ENCODE data around the gene EHBP1L1.
"Not testable (repeated sequence)": the region's sequence is repeated elsewhere in the genome, so short reads cannot be mapped to it uniquely, and the experiment has no call there.

The EHBP1L1 gene

DNA sequence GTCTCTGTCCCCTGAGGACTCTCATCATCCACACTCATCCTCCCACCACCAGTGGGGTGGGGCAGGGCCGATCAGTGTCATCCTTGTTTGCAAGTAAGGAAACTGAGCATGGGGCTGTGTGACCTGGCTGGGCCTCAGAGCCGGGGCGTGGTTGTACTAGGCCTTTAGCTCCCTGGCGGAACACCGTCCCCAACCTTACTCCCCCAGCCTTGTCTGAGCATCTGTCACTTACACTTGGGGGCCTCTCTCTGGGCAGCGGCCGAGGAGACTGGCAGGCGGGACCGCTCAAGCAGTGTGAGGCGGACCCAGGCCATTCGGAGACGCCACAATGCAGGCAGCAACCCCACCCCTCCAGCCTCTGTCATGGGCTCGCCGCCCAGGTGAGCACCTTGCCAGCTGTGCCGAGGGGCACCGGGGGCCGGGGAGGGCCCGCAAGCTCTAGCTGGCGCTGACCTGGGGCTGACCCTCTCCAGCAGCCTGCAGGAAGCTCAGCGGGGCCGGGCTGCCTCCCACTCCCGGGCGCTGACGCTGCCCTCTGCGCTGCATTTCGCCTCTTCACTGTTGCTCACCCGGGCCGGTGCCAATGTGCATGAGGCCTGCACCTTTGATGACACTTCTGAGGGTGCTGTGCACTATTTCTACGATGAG lies 43.6 kb downstream of the EHBP1L1 start:
- no peak for DNase-seq

DNA sequence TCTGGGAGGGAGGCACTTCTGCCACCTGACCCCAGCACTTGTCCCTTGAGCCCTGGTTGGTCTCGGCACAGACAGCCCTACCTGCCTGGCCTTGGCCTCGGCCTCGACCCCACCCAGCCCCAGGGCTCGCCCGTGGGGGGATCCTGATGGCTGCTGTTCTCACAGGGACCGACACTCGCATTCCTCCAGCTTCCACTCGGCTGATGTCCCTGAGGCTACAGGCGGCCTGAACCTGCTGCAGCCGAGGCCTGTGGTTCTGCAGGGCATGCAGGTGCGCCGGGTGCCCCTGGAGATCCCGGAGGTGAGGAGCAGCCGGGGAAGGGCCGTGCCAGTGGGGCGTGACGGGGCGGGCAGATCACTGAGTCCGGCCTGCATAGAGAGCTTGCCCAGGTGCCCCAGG lies 44.8 kb downstream of the EHBP1L1 start:
- DNase-seq = no peak

DNA sequence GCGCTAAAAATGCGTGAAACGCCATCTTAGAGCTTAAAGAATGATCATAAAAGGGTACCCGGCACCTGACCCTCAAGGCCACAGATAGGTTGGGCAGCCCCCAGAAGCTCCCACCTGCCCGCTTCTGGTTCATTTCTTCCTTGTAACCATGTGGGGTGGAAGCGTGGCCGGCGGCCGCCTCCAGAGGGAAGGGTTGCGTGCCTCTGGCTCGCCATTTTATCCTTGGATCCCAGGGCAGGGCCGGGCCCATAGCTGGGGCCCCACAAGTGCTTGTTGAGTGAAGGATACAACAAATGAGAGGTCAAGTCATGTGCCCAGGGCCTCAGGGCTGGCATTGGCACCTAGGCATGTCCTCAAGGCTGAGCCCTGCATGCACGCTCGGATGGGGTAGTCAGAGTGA lies 45.6 kb downstream of the EHBP1L1 start:
- DNase-seq = no peak

DNA sequence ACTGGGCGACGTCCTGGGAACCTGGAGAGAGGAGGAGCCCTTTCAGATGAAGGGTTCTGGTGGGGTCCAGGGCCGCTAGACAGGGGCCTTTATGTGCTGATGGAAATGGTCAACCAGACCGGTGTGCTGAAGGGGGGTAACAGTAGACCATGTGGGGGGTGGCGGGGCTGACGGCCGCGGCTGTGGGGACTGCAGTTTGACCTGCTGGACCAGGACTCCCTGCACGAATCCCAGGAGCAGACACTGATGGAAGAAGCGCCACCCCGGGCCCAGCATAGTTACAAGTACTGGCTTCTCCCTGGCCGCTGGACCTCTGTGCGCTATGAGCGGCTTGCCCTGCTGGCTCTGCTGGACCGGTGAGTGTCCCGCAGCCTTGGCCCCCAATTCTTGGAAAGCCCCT lies 46.2 kb downstream of the EHBP1L1 start:
- DNase-seq = no peak

DNA sequence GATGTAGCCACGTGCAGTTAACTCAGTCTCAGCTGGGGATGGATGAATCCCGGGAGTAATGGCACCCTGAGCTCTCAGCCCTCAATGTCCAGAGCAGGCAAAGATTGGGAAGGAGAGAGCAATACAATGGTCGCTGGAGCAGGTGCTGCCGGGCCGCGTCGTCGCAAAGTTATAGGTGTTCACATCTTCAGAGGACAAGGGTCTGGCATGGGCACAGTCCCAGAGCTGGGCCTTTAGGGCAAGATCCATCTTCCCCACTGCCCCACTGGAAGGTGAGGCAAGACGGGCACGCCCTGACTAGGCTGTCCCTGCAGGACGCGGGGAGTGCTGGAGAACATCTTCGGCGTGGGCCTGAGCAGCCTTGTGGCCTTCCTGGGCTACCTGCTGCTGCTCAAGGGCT lies 47.3 kb downstream of the EHBP1L1 start:
- DNase-seq = no peak

DNA sequence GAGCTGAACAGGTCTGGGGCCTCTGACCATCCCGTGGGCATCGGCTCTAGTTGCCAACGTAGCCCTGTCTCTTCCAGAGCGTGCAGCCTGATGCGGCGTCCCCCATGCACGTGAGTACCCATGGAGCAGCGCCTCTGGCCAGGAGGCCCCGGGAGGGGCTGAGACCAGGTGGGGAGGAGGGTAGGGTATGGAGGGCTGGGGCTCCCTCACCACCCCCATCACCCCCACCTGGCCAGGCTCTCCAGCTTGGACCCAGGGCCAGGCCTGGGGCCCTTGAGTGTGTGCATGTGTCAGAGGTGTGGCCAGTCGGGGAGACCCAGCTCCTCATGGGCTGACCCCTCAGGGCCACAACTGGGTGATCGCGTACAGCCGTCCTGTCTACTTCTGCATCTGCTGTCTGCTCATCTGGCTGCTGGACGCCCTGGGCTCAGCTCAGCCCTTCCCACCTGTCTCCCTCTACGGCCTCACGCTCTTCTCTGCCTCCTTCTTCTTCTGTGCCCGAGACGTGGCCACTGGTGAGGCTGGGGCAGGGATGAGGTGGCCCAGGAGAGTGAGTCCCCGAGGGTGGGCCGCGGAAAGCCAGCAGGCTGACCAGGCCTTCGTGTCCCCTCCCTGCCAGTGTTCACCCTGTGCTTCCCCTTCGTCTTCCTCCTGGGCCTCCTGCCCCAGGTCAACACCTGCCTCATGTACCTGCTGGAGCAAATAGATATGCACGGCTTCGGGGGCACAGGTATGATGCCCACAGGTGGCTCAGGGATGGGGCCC lies 48.2 kb downstream of the EHBP1L1 start:
- no peak for DNase-seq

DNA sequence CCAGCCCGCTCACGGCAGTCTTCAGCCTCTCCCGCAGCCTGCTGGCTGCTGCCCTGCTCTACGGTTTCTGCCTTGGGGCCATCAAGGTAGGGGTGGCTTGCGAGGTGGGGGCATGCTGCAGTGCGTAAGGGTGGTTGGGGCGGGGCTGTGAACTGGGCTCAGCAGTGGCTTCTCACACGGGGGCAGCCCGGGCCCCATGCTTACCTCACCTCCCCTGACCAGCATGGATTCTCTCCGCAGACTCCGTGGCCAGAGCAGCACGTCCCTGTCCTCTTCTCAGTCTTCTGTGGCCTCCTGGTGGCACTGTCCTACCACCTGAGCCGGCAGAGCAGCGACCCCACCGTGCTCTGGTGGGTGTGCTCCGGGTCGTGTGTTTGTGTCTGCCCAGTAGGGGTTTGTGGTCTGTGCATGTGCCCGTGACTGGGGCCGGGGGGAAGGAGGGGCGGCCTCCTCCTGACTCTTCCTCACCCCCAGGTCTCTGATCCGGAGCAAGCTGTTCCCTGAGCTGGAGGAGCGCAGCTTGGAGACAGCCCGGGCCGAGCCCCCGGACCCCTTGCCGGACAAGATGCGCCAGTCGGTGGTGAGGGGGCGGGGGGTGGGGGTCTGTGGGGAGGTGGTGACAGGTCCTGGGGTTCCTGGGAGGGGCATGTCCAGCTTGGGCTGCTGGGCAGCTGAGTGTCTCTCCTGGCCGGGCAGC lies 49.2 kb downstream of the EHBP1L1 start:
- DNase-seq = no peak

DNA sequence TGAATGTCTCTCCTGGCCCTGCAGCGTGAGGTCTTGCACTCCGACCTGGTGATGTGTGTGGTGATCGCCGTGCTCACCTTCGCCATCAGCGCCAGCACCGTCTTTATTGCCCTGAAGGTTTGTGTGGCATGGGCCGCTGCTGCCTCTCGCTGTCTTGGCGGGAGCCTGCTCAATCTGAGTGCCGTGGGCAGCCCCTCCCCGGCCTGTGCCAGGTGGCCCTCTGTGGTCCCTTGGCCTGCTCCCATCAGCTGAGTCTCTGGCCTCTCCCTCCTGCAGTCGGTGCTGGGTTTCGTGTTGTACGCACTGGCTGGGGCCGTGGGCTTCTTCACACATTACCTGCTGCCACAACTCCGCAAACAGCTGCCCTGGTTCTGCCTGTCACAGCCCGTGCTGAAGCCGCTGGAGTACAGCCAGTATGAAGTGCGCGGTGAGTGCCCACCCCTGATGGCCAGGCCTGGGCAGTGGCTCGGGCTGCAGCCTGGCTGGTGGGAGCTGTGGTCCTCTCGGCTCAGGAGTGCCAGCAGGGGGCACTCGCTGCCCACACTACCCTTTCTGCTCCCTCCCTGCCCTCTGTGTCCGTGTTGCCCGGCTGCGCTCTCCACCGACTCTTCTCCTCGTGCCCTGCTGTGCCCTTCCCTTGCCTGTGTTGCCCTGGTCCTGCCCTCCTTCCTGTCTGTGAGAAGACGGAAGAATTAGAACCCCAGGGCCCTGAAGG lies 49.9 kb downstream of the EHBP1L1 start:
- peak in 1 of 2 experiments; percentile 12 for DNase-seq

DNA sequence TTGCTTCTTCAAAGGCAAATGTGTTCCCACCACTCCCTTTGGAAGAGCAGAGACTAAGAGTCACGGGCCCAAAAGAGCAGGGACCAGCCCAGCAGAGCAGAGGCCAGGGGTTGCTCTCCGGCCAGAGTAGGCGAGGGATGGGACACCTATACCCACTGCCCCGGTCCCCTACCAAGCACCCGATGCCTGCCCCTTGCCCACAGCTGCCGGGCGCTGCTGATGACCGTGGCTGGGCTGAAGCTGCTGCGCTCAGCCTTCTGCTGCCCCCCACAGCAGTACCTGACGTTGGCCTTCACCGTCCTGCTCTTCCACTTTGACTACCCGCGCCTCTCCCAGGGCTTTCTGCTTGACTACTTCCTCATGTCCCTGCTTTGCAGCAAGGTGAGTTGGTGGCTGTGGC lies 51.3 kb downstream of the EHBP1L1 start:
- DNase-seq = no peak

DNA sequence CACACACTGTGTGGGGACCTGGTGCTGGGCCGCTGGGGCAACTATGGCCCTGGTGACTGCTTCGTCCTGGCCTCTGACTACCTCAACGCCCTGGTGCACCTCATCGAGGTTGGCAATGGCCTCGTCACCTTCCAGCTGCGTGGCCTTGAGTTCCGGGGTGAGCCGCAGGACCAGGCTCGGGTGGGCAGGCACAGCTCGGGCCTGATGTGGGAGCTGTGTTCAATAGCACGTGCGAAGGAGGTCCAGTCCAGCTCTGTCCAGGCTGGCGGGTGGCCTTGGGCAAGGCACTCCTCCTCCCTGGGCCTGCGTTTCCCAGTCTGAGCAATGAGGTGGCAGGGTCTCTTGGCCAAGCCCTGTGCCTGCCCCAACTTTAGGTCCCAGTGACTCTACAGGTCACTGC lies 53.7 kb downstream of the EHBP1L1 start:
- DNase-seq = no peak

DNA sequence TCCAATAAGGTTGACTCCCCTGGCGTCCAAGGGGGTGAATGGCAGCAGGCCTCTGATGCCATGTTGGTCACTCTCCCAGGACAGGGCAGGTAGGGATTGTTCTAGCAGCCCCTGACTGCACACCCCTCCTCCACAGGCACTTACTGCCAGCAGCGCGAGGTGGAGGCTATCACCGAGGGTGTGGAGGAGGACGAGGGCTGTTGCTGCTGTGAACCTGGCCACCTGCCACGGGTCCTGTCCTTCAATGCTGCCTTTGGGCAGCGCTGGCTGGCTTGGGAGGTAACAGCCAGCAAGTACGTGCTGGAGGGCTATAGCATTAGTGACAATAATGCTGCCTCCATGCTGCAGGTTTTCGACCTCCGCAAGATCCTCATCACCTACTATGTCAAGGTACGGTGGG lies 54.4 kb downstream of the EHBP1L1 start:
- no peak for DNase-seq

DNA sequence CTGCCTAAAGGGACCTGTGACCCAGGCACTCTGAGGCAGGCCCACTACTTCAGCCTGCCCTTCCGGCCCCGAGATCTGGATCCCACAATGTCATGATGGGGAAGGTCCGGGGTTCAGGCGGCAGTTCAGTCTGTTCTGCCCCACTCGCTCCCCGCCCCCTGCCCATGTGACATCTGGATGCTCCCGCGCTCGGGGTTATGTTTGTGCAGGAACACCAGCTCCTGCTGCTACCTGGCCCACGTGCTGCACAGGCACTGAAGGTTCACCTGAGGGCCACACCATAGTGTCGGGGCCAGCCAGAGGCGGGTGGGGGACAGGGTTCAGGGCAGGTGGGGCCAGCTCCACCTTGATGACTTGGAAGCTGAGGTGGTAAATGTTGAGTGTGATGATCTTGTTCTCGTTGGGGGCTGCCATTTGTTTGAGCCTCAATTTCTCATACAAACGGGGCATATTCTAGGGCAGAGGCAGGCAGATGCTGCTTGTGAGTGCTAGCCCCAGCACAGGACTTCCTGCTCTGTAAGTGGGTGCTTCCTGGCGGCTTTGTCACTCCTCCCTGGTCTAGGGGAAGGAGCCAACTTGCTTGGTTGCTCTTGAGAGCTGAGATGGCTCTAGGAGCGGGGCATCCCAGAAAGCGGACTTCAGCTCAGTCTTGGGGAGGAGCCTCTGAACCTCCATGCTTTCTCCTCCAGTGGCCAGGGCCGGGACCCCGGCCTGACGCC lies 57.7 kb downstream of the EHBP1L1 start:
- DNase-seq = no peak

DNA sequence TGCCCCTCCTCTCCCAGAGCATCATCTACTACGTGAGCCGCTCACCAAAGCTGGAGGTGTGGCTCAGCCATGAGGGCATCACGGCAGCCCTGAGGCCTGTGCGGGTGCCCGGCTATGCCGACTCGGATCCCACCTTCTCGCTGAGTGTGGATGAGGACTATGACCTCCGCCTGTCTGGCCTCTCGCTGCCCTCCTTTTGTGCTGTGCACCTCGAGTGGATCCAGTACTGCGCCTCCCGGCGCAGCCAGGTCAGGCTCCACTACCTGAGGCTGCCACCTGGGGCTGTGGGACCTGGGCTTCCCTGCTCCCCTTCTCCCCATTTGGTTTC lies 58.2 kb downstream of the EHBP1L1 start:
- DNase-seq = no peak

DNA sequence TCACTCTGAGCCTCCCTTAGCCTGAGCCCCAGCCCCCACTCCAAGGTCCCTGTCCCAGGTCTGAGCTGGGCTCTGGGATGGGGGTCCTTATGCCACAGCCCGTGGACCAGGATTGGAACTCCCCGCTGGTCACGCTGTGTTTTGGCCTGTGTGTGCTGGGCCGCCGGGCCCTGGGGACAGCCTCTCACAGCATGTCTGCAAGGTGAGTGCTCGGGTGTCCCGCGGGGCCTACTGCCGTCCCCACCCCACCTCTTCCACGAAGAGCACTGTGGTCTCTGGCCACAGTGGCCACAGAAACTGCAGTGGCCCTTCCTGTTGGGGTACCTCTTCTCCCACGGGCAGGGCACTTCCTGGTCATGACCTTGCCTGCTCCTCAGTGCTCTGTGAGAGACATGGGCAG lies 58.6 kb downstream of the EHBP1L1 start:
- no peak for DNase-seq

DNA sequence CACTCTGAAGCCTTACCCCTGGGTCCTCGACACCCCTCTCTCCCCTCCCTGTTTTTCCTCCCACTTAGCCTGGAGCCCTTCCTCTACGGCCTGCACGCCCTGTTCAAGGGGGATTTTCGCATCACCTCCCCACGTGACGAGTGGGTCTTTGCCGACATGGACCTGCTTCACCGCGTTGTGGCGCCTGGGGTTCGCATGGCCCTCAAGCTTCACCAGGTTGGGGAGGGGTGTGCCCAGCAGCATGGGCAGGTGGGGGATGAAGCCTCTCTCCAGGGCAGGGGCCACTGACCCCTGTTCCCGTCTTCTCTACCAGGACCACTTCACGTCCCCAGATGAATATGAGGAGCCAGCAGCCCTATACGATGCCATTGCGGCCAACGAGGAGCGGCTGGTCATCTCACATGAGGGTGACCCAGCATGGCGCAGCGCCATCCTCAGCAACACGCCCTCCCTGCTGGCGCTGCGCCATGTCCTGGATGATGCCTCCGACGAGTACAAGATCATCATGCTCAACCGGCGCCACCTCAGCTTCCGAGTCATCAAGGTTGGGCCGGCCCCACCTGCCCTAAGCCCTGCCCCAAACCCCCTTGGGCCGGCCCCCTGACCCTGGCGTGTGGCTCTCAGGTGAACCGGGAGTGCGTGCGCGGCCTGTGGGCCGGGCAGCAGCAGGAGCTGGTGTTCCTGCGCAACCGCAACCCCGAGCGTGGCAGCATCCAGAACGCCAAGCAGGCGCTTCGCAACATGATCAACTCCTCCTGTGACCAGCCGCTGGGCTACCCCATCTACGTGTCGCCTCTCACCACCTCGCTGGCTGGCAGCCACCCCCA lies 59.3 kb downstream of the EHBP1L1 start:
- DNase-seq = no peak

DNA sequence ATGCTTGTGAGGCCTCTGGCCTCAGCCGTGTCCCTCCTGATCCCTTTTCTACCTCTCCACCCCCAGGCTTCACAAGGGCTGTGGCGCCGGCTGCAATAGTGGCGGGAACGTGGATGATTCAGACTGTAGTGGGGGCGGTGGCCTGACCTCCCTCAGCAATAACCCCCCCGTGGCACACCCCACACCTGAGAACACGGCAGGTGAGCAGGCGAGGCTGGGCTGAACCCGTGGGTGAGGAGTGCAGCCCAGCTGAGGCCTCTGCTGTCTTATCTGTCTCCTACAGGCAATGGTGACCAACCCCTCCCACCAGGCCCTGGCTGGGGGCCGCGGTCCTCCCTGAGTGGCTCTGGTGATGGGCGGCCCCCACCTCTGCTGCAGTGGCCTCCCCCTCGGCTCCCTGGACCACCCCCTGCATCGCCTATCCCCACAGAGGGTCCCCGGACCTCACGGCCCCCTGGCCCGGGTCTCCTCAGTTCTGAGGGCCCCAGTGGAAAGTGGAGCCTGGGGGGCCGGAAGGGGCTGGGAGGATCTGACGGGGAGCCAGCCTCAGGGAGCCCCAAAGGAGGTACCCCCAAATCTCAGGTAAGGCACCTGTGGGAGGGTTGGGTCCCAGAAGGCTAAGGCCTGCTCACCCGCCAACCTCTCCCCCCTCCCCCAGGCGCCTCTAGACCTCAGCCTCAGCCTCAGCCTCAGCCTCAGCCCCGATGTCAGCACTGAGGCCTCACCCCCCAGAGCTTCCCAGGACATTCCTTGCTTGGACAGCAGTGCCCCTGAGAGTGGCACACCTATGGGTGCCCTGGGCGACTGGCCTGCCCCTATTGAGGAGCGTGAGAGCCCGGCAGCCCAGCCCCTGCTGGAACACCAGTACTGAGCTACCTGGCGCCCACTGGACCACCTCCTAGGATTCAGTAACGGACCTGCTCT lies 60.5 kb downstream of the EHBP1L1 start:
- no peak for DNase-seq

DNA sequence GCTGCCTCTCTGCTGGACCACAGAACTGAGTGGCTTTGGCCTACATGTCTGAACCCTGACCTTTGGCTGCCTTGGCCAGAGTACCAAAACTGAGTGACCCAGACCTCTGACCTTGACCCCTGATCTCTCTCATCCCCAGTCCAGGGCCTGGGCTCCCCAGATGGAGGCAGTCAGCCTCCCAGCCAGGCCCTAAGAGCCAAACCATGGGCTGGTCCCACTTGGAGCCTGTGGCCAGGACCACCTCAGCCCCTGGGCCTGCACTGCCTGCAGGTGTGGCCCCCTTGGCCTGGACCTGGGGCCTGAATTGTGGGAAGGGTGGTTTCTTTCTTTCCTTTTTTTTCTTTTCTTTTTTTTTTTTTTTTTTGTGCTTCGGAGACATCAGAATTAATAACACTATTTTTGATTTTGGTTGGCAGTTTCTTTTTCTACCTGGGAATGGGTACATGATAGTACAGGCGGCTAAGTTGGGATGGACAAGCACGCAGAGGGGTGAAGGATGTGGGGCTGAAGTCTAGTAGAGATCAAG lies 61.2 kb downstream of the EHBP1L1 start:
- DNase-seq = no peak

DNA sequence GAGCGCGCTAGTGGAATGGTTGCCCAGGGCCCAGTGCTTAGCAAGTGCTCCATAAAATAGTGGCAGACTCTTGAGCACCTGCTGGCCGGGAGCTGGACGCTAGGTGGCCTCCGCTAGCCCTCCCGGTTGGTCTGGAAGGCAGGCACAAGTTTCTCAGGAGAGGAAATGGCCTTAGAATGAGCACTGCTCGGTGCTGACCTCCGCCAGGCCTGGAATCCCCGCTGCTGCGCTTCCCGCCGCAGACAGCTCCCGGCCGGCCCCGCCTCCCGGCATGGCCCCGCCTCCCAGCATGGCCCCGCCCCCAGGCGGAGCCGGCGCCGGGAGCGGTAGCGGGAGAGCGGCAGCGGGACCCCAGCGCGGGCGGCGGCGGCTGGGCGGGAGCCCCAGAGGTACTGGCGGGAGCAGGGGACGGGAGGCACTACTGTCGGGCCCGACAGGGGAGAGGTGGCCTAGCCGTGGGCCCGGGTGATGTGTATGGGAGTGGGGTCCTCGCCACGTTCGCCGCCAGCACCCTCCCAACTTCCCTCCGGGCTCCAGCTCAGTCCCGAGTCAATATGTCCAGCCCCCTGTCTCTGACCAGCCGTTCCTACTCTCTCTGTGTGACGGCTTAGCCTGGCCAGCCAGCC lies 62.1 kb downstream of the EHBP1L1 start, which contains the start of gene SIPA1:
Gene SIPA1 (plus strand): TSS at position 308 of the 626 bp plus-strand sequence. CDS start 2,821 bp downstream, outside the sequence.
- peak; percentile 50 to 57 for DNase-seq

DNA sequence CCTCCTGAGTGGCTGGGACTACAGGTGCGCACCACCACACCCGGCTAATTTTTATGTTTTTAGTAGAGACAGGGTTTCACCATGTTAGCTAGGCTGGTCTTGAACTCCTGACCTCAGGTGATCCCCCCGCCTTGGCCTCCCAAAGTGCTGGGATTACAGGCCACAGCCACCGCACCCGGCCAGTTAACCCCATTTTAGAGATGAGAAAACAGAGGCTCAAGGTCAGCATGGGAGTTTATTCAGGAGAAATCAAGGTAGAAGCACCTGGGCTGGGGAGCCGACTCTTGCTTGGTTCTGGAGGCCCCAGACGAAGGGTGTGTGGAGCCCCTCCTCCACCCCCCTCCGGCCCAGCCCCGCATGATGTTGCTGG lies 63.4 kb downstream of the EHBP1L1 start:
- DNase-seq = not testable (repeated sequence)
